Gastroesophageal sphincter (tissue), 4 donors: ENCODE measurements around the gene PCTP. TPM values are rescaled to one million over a fixed set of nuclear protein-coding genes. Genes with fewer than 3 reads are reported as not detected.
A peak's percentile ranks its signal among the peaks of the same experiment; 100 is the strongest.

Source experiments
- ATAC-seq: fragments of 150-250 bp; one replicate; pipeline ENCODE4 v1.9.1; 2016; ENCODE audit warnings: mild to moderate bottlenecking, moderate library complexity
- H3K27ac ChIP-seq, 4 donors: fragments of 200-600 bp; sonication (generic) in 3 of 4; 1 replicate in 3 of 4; 2 replicates in 1 of 4; pipeline ENCODE4 v1.5.1; 2016 to 2019
- H3K27me3 ChIP-seq: fragments of 200-600 bp; sonication (generic); one replicate; pipeline ENCODE4 v1.5.1; 2019
- H3K36me3 ChIP-seq, 2 donors: fragments of 200-600 bp; sonication (generic); one replicate each; pipeline ENCODE4 v1.5.1; 2019; ENCODE audit warnings: control low read depth in 1 of 2
- H3K4me1 ChIP-seq, 3 donors: fragments of 200-600 bp; sonication (generic); 1 replicate in 2 of 3; 2 replicates in 1 of 3; pipeline ENCODE4 v1.5.1; 2016 to 2019; ENCODE audit warnings: control low read depth in 2 of 3
- H3K4me3 ChIP-seq, 2 donors: fragments of 200-600 bp; sonication (generic); one replicate each; pipeline ENCODE4 v1.5.1; 2019; ENCODE audit warnings: mild to moderate bottlenecking in 1 of 2, moderate library complexity in 1 of 2
- H3K9me3 ChIP-seq, 3 donors: fragments of 200-600 bp; sonication (generic); one replicate each; pipeline ENCODE4 v1.5.1; 2017 to 2019; ENCODE audit warnings: control low read depth in 2 of 3
- EP300 ChIP-seq: sonication (generic); formaldehyde crosslinking; IDR thresholded peaks from one replicate; pipeline ENCODE4 v1.6.1; 2017; ENCODE audit warnings: antibody characterized with exemption, mild to moderate bottlenecking
- POLR2A ChIP-seq, 2 donors: fragments of 450-650 bp; IDR thresholded peaks; one replicate each; pipeline ENCODE4 v1.6.1; 2017; ENCODE audit warnings: antibody characterized with exemption in 2 of 2, mild to moderate bottlenecking in 2 of 2, moderate library complexity in 1 of 2
- POLR2AphosphoS5 ChIP-seq: sonication (generic); formaldehyde crosslinking; IDR thresholded peaks from one replicate; pipeline ENCODE4 v1.6.1; 2017; ENCODE audit warnings: antibody characterized with exemption
- WGBS, 2 donors: methylation state at CpG; one replicate each; pipeline ENCODE4 v1.1.5; 2018; ENCODE audit warnings: low coverage in 1 of 2; 5-methylcytosine and 5-hydroxymethylcytosine counted together
- total RNA-seq, 4 donors: library from RNA; depleted of rRNA; stranded (reverse); fragments of >200 nt; gene quantifications; one replicate each; pipeline ENCODE4 v1.1.0, GENCODE V29; 2016
- TF ChIP-seq, protein P1 (sequence below), 4 experiments: fragments of 200-600 bp in 2 of 4; fragments of 450-650 bp in 2 of 4; sonication (generic) in 1 of 4; IDR thresholded peaks; one replicate each; pipeline ENCODE4 v1.5.1; 2017 to 2019; ENCODE audit warnings: antibody characterized with exemption in 4 of 4, mild to moderate bottlenecking in 2 of 4, moderate library complexity in 2 of 4

The PCTP gene
- total RNA-seq, 4 donors from 2014 or later = 11.3 to 27.3 (median 18.8) TPM

GRCh38 chr17:55708175-55708974 lies 42.5 kb upstream of the PCTP start:
- no peak for ATAC-seq
- Histone ChIP-seq H3K36me3 (no peaks in the 10 kb centered on the region), H3K27me3 (no peaks in the 10 kb centered on the region), H3K9me3 (no peaks in the 10 kb centered on the region), H3K4me1 (peaks cover 0 to 33% (median 3%) of the 10 kb centered on the region in 3 donors), H3K27ac (no peak overlapping the region), H3K4me3 (no peak overlapping the region)
- TF ChIP-seq, protein P1, sequence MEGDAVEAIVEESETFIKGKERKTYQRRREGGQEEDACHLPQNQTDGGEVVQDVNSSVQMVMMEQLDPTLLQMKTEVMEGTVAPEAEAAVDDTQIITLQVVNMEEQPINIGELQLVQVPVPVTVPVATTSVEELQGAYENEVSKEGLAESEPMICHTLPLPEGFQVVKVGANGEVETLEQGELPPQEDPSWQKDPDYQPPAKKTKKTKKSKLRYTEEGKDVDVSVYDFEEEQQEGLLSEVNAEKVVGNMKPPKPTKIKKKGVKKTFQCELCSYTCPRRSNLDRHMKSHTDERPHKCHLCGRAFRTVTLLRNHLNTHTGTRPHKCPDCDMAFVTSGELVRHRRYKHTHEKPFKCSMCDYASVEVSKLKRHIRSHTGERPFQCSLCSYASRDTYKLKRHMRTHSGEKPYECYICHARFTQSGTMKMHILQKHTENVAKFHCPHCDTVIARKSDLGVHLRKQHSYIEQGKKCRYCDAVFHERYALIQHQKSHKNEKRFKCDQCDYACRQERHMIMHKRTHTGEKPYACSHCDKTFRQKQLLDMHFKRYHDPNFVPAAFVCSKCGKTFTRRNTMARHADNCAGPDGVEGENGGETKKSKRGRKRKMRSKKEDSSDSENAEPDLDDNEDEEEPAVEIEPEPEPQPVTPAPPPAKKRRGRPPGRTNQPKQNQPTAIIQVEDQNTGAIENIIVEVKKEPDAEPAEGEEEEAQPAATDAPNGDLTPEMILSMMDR (IDR thresholded peaks at IDR 0.05) = no peak
- TF ChIP-seq POLR2A (IDR thresholded peaks at IDR 0.05) (no peak), POLR2AphosphoS5 (no peak)
- WGBS, 2 donors = 46 to 53% methylated on average over 2 to 8 of the region's 8 CpGs

GRCh38 chr17:55709440-55709839 lies 41.4 kb upstream of the PCTP start:
- no peaks in the 10 kb centered on the region for H3K27me3 ChIP-seq
- no peak for ATAC-seq

GRCh38 chr17:55709984-55710383 lies 40.9 kb upstream of the PCTP start:
- WGBS, 2 donors = 67 to 73% methylated on average over 3 of the region's 4 CpGs
- no peak for ATAC-seq
- Histone ChIP-seq H3K36me3 (no peaks in the 10 kb centered on the region), H3K4me1 (peaks cover 0 to 33% (median 3%) of the 10 kb centered on the region in 3 donors), H3K4me3 (no peak overlapping the region), H3K27me3 (no peaks in the 10 kb centered on the region), H3K9me3 (no peaks in the 10 kb centered on the region), H3K27ac (no peak overlapping the region)
- TF ChIP-seq, protein P1 (IDR thresholded peaks at IDR 0.05) = no peak
- TF ChIP-seq POLR2A (IDR thresholded peaks at IDR 0.05) = no peak
- peak; percentile 3 for TF ChIP-seq POLR2AphosphoS5
- no peak for TF ChIP-seq EP300

More at GRCh38 chr17:55709440-55709839, 41.4 kb upstream of the PCTP start:
- TF ChIP-seq POLR2A (IDR thresholded peaks at IDR 0.05) (no peak), POLR2AphosphoS5 (no peak), EP300 (no peak)
- TF ChIP-seq, protein P1 (IDR thresholded peaks at IDR 0.05) = no peak
- no peaks in the 10 kb centered on the region for H3K36me3 ChIP-seq
- H3K4me1 ChIP-seq = peaks cover 0 to 33% (median 3%) of the 10 kb centered on the region in 3 donors
- no peaks in the 10 kb centered on the region for H3K9me3 ChIP-seq
- 93 to 94% methylated on average over 3 to 7 of the region's 7 CpGs for WGBS, 2 donors
- H3K4me3 ChIP-seq = no peak overlapping the region
- H3K27ac ChIP-seq = no peak overlapping the region

GRCh38 chr17:55710410-55710809 lies 40.4 kb upstream of the PCTP start:
- peaks cover 0 to 33% (median 3%) of the 10 kb centered on the region in 3 donors for H3K4me1 ChIP-seq
- no peaks in the 10 kb centered on the region for H3K27me3 ChIP-seq
- H3K36me3 ChIP-seq = no peaks in the 10 kb centered on the region
- H3K4me3 ChIP-seq = no peak overlapping the region
- no peak for TF ChIP-seq POLR2A (IDR thresholded peaks at IDR 0.05)
- no peak for TF ChIP-seq EP300
- TF ChIP-seq POLR2AphosphoS5 = peak; percentile 87
- TF ChIP-seq, protein P1 (IDR thresholded peaks at IDR 0.05) = no peak
- 45 to 52% methylated on average over 3 of the region's 3 CpGs for WGBS, 2 donors
- H3K9me3 ChIP-seq = no peaks in the 10 kb centered on the region
- peak; percentile 63 for ATAC-seq
- H3K27ac ChIP-seq = no peak overlapping the region
